GM23248 (cell line): Measurements from ENCODE around the gene REV3L.

Source experiments
- EZH2 ChIP-seq: fragments of 200-600 bp; sonication (generic); IDR thresholded peaks from 2 replicates; pipeline ENCODE4 v1.6.1; 2018; ENCODE audit warnings: antibody characterized with exemption, mild to moderate bottlenecking; ENCODE audit not compliant: insufficient read depth, poor library complexity, severe bottlenecking
- EZH2phosphoT487 ChIP-seq: fragments of 200-600 bp; sonication (generic); IDR thresholded peaks from 2 replicates; pipeline ENCODE4 v1.6.1; 2018; ENCODE audit warnings: antibody characterized with exemption, moderate library complexity, mild to moderate bottlenecking, low read depth; ENCODE audit not compliant: insufficient read depth

DNA sequence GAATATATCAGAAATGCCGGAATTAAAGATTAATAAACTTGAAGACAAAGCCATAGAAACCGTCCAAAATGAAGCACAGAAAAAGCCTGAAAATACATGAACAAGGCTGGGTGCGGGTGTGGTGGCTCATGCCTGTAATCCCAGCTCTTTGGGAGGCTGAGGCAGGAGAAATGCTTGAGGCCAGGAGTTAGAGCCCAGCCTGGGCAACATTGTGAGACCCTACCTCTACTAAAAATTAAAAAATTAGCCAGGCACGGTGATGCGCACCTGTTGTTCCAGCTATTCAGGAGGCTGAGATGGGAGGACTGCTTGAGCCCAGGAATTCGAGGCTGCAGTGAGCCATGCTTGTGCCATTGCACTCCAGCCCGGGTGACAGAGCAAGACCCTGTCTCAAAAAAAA is 32.9 kb downstream of the REV3L start:
- no peak for TF ChIP-seq EZH2
- TF ChIP-seq EZH2phosphoT487 = no peak
